Measurements from ENCODE around the gene MSX2.

- TF ChIP-seq SUZ12 (IDR thresholded peaks at IDR 0.05; ENCODE audit: extremely low read depth, insufficient read depth, insufficient read length): no peak
- no peak for TF ChIP-seq YY1 (IDR thresholded peaks at IDR 0.05; ENCODE audit: insufficient read depth, insufficient read length)
- no peak for TF ChIP-seq ZNF274 (IDR thresholded peaks at IDR 0.05; ENCODE audit: low read depth, low read length)
These were observed 6.4 kb upstream of the MSX2 start for GRCh38 chr5:174717826-174718455.
